Endodermal cell (in vitro differentiated cells): ENCODE measurements around the gene HYCC1. TPM values are rescaled to one million over a fixed set of nuclear protein-coding genes. Genes with fewer than 3 reads are reported as not detected.

Experiments
- DNase-seq: peaks from one replicate; pipeline ENCODE4 v3.0.0-alpha.2; 2017
- H3K27ac ChIP-seq: 2 replicates; pipeline ENCODE4 v1.5.1; 2013; ENCODE audit warnings: mild to moderate bottlenecking, low read depth, low read length, moderate library complexity
- H3K27me3 ChIP-seq: 2 replicates; pipeline ENCODE4 v1.6.1; 2013; ENCODE audit warnings: mild to moderate bottlenecking, low read length, moderate library complexity; ENCODE audit not compliant: insufficient read depth, control insufficient read depth, poor library complexity, severe bottlenecking
- H3K36me3 ChIP-seq: 2 replicates; pipeline ENCODE4 v1.7.0; 2013; ENCODE audit warnings: mild to moderate bottlenecking, low read length, moderate library complexity; ENCODE audit not compliant: control insufficient read depth, insufficient read depth
- H3K4me1 ChIP-seq: one replicate; pipeline ENCODE4 v1.7.0; 2013; ENCODE audit warnings: low read length; ENCODE audit not compliant: control insufficient read depth, insufficient read depth
- H3K4me3 ChIP-seq: 2 replicates; pipeline ENCODE4 v1.5.1; 2013; ENCODE audit warnings: mild to moderate bottlenecking, low read length, moderate library complexity
- H3K9ac ChIP-seq: 2 replicates; pipeline ENCODE4 v1.6.1; 2013; ENCODE audit warnings: mild to moderate bottlenecking, low read length, moderate library complexity; ENCODE audit not compliant: poor library complexity, severe bottlenecking; ENCODE audit errors: extremely low read depth
- H3K9me3 ChIP-seq: 2 replicates; pipeline ENCODE4 v1.6.1; 2013; ENCODE audit warnings: mild to moderate bottlenecking, low read length, moderate library complexity; ENCODE audit not compliant: control insufficient read depth
- H3K27ac Mint-ChIP-seq: 2 replicates; pipeline ENCODE4 v1.8.0; 2020; ENCODE audit warnings: mixed read lengths
- H3K27me3 Mint-ChIP-seq: 2 replicates; pipeline ENCODE4 v1.8.0; 2021; ENCODE audit warnings: mild to moderate bottlenecking, mixed read lengths; ENCODE audit not compliant: insufficient read depth
- H3K36me3 Mint-ChIP-seq: 2 replicates; pipeline ENCODE4 v1.8.0; 2020; ENCODE audit warnings: low read depth, mixed read lengths
- H3K4me1 Mint-ChIP-seq: 2 replicates; pipeline ENCODE4 v1.8.0; 2020; ENCODE audit warnings: mixed read lengths
- H3K4me3 Mint-ChIP-seq: 2 replicates; pipeline ENCODE4 v1.8.0; 2020; ENCODE audit warnings: mild to moderate bottlenecking, moderate library complexity, mixed read lengths
- H3K9me3 Mint-ChIP-seq: 2 replicates; pipeline ENCODE4 v1.8.0; 2020; ENCODE audit warnings: mild to moderate bottlenecking, mixed read lengths
- CTCF ChIP-seq: fragments of 200-600 bp; sonication (generic); conservative IDR thresholded peaks from 2 replicates; pipeline ENCODE4 v1.5.0; 2021; ENCODE audit warnings: antibody characterized with exemption, mild to moderate bottlenecking
- WGBS, 2 experiments: methylation state at CpG; one replicate each; pipeline versions ENCODE4 v1.1.5 to v1.1.7; 2013; ENCODE audit warnings: missing lambda C conversion rate in 2 of 2, mixed read lengths in 1 of 2; ENCODE audit not compliant: insufficient coverage in 1 of 2, insufficient read length in 1 of 2; 5-methylcytosine and 5-hydroxymethylcytosine counted together
- total RNA-seq, 2 donors: library from RNA; stranded (reverse); fragmentation: NEBNext Ultra II Directional in 1 of 2; extraction: Animal tissue kit (Norgen Biotek cat#: 25700) in 1 of 2; gene quantifications; 2 replicates in 1 of 2; 3 replicates in 1 of 2; pipeline ENCODE4 v1.2.1, GENCODE V29; 2021

The HYCC1 gene
- total RNA-seq, 2 donors from 2014 or later = 92.1 to 138 TPM

GRCh38 chr7:22992874-22993840, 20.8 kb downstream of the HYCC1 start:
- DNase-seq = no peak
- H3K27me3 Mint-ChIP-seq = no peaks in the 10 kb centered on the region
- no peaks in the 10 kb centered on the region for H3K4me1 ChIP-seq
- peaks cover 11% of the 10 kb centered on the region for H3K36me3 Mint-ChIP-seq
- H3K36me3 ChIP-seq = peaks cover 23% of the 10 kb centered on the region
- H3K27ac Mint-ChIP-seq = no peak overlapping the region
- peaks cover 27% of the 10 kb centered on the region for H3K4me1 Mint-ChIP-seq
- H3K9ac ChIP-seq = no peak overlapping the region
- WGBS, 2 experiments = 88% methylated on average over 3 of the region's 3 CpGs; no CpG with 5 or more reads in 1 of the 2 experiments
- no peak overlapping the region for H3K4me3 Mint-ChIP-seq
- H3K27me3 ChIP-seq = no peaks in the 10 kb centered on the region
- no peaks in the 10 kb centered on the region for H3K9me3 ChIP-seq
- no peak overlapping the region for H3K4me3 ChIP-seq
- no peaks in the 10 kb centered on the region for H3K9me3 Mint-ChIP-seq
- H3K27ac ChIP-seq = no peak overlapping the region
- no peak for TF ChIP-seq CTCF

DNA sequence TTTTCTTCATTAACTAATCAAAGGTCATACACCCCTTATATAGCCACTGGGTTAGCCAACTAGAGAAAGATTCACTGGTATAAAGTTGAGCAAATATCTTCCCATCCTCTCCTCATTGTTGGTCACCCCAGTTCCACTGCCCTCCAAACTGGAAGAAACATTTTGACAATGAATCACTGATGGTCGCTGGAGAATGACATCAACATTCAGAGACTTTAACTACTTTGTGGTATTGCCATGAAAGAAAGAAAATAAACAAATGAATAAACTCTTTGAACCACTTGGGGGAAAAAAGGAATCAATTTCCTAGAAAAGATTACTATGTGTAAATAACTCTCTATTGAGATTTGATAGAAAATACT, 23.4 kb downstream of the HYCC1 start:
- H3K9ac ChIP-seq = no peak overlapping the region
- H3K4me1 ChIP-seq = no peaks in the 10 kb centered on the region
- no peaks in the 10 kb centered on the region for H3K27me3 ChIP-seq
- Mint-ChIP-seq H3K27me3 (no peaks in the 10 kb centered on the region), H3K36me3 (peaks cover 18% of the 10 kb centered on the region), H3K4me1 (peaks cover 27% of the 10 kb centered on the region), H3K9me3 (no peaks in the 10 kb centered on the region), H3K27ac (peak overlapping the region; percentile 25), H3K4me3 (no peak overlapping the region)
- no peak for TF ChIP-seq CTCF
- H3K4me3 ChIP-seq = no peak overlapping the region
- no peak for DNase-seq
- peaks cover 39% of the 10 kb centered on the region for H3K36me3 ChIP-seq
- no peaks in the 10 kb centered on the region for H3K9me3 ChIP-seq
- H3K27ac ChIP-seq = no peak overlapping the region
- 80% methylated on average over 1 of the region's 1 CpG; no CpG with 5 or more reads in 1 of the 2 experiments for WGBS, 2 experiments

- Histone ChIP-seq H3K27ac (no peak overlapping the region), H3K36me3 (peaks cover 46% of the 10 kb centered on the region), H3K9ac (no peak overlapping the region), H3K4me1 (no peaks in the 10 kb centered on the region), H3K27me3 (no peaks in the 10 kb centered on the region), H3K9me3 (no peaks in the 10 kb centered on the region), H3K4me3 (no peak overlapping the region)
- no peaks in the 10 kb centered on the region for H3K27me3 Mint-ChIP-seq
- peaks cover 23% of the 10 kb centered on the region for H3K4me1 Mint-ChIP-seq
- WGBS, 2 experiments = 92 to 100% methylated on average over 1 to 3 of the region's 3 CpGs
- DNase-seq = no peak
- peaks cover 19% of the 10 kb centered on the region for H3K36me3 Mint-ChIP-seq
- H3K27ac Mint-ChIP-seq = peak overlapping the region; percentile 25
- no peak overlapping the region for H3K4me3 Mint-ChIP-seq
- H3K9me3 Mint-ChIP-seq = no peaks in the 10 kb centered on the region
- no peak for TF ChIP-seq CTCF
Observed at GRCh38 chr7:22989643-22990587, 24.0 kb downstream of the HYCC1 start.
